Gastroesophageal sphincter (tissue), 3 donors: ENCODE measurements around the gene MESD.

Experiments
- CTCF ChIP-seq, 4 experiments: fragments of 200-600 bp in 2 of 4; fragments of 450-650 bp in 2 of 4; sonication (generic) in 1 of 4; IDR thresholded peaks; one replicate each; pipeline ENCODE4 v1.5.1; 2017 to 2019; ENCODE audit warnings: antibody characterized with exemption in 4 of 4, mild to moderate bottlenecking in 2 of 4, moderate library complexity in 2 of 4
- POLR2AphosphoS5 ChIP-seq: sonication (generic); formaldehyde crosslinking; IDR thresholded peaks from one replicate; pipeline ENCODE4 v1.6.1; 2017; ENCODE audit warnings: antibody characterized with exemption

- TF ChIP-seq CTCF (IDR thresholded peaks at IDR 0.05) (no peak), POLR2AphosphoS5 (no peak)
Observed at GRCh38 chr15:80911821-80912220, 77.8 kb downstream of the MESD start.
